ENCODE results near the gene ST6GALNAC6. TPM values are rescaled to one million over a fixed set of nuclear protein-coding genes. Genes with fewer than 3 reads are reported as not detected.

Gene ST6GALNAC6
- total and polyA plus RNA-seq, 4 donors, result 24.6 to 68.9 (median 63.4) TPM

DNA sequence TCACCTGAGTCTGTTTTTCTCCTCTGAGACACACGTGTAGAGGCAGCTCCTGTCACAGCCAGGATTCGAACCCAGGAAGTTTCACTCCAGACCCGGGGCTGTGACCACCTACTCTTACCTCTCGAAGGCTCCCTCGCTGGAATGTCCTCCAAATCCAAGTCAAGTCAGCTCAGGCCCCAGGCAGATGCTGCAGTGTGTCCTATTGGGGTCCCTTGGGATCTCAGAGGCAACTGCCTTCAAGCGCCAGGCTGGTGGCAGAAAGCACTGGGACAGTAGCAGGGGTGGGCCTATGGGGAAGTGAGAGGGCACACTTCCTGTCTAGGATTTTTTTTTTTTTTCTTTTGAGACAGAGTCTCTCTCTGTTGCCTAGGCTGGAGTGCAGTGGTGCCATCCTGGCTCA is 18.2 kb upstream of the ST6GALNAC6 start:
- Histone ChIP-seq H3K36me3 (ENCODE audit: control insufficient read depth, insufficient read depth, low read length) (peaks cover 26% of the 10 kb centered on the region), H3K9me3 (ENCODE audit: control insufficient read depth, insufficient read depth, low read length) (no peaks in the 10 kb centered on the region), H3K27me3 (ENCODE audit: control insufficient read depth, insufficient read depth, low read length) (peaks cover 4% of the 10 kb centered on the region), H3K4me1 (ENCODE audit: control insufficient read depth, insufficient read depth, low read length) (peaks cover 44% of the 10 kb centered on the region), H3K27ac (ENCODE audit: low read depth, low read length) (no peak overlapping the region), H3K4me3 (ENCODE audit: low read depth, low read length) (no peak overlapping the region)
- DNase-seq (ENCODE audit: low read depth in 4 of 6, low spot score in 6 of 6), result no peak
- WGBS (ENCODE audit: insufficient coverage), result 85% methylated on average over 6 of the region's 6 CpGs

DNA sequence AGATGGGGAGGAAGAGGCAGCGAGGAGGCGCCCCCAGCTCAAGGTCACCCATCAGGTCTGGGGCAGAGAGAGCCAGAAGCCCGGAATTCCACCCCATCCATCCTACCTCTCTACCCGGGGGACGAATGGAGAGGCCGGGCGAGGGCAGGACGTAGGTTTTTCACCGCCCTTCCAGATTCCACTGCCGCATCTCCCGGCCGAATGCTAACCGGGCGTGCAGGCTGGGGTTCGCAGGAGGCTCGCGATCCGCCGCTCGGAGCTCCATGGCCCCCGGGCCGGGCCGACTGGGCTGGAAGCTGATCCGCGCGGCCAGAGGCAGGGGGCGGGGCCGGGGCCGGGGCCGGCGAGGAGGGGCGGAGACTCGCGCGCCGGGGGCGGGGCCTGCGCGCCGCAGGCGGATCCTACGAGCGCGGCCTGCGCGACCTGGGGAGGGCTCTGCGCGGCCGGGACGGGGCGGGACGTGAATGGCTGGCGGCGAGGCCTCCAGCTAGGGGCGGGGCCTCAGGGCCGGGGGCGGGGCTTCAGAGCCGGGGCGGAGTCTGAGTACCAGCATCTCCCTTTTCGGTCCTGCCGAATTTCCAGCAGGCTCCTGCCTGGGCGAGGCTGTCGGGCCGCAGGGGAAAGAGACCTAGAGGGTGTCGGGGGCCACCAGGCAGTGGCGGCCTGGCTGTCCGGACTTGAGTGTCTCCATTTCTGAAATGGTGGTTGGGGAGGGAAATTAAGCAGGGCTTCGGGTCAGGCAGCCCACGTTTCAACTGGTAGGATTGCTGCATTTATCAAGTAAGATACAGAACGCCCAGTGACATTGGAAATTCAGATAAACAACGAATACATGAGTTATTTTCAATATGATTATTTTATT is 17.5 kb upstream of the ST6GALNAC6 start, which contains the start of gene ST6GALNAC4:
Gene ST6GALNAC4, minus strand, starts transcription at position 322 of the 862 bp plus-strand sequence. CDS start 622 bp downstream, outside the sequence.
- H3K27ac ChIP-seq (ENCODE audit: low read depth, low read length), result peak within 1 kb of the TSS; percentile 75
- peak within 1 kb of the TSS; percentile 76 for H3K4me3 ChIP-seq (ENCODE audit: low read depth, low read length)
- WGBS (ENCODE audit: insufficient coverage), result under 1% methylated on average over 62 of the region's 71 CpGs
- H3K9me3 ChIP-seq (ENCODE audit: control insufficient read depth, insufficient read depth, low read length), result no peaks in the 10 kb centered on the region
- peaks cover 31% of the 10 kb centered on the region for H3K36me3 ChIP-seq (ENCODE audit: control insufficient read depth, insufficient read depth, low read length)
- DNase-seq (ENCODE audit: low read depth in 4 of 6, low spot score in 6 of 6), result peak in 5 of 6 donors; percentile 78 to 95 (median 85)
- peaks cover 43% of the 10 kb centered on the region for H3K4me1 ChIP-seq (ENCODE audit: control insufficient read depth, insufficient read depth, low read length)
- H3K27me3 ChIP-seq (ENCODE audit: control insufficient read depth, insufficient read depth, low read length), result peaks cover 2% of the 10 kb centered on the region

DNA sequence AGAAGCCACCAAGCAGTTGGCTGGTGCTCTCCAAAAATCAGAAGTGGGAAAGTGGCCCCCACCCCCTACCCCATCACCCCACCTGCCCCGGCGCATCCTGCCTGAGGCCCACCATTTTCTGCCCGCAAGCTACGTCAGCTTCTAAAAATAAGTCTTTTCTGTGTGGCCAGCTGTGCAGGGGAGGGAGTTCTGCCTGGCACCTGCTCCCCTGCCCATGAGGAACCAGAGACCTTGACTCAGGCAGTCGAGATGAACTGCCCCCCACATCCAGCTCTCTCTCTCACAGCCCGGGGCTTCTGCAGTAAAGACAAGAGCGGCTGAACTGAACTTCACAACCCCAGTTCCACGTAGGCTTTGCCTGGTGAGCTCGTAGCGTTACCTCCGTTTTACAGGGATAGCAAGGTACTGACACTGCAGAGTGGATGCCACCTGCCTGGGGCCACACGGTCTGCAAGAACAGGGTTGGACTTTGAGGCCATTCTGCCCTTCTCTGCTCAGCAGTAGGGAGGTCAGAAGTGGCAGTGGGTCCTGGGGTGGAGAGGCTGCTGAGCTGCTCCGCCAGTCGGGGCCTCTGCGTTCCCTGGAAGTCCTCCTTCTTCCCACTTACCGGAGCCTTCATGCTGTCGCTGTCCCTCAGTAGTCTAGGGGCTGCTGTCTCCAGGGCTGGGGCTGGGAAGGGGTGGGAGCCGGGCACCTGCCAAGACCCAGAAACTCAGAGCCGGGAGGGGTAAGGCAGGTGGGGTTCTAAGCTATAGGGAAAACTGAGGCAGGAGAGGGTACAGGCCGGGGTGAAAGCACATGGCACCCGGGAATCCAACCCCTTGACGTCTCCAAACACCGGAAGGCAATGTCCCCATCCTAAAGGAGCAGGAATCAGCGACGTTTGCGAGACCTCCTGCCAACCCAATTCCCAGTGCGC is 16.7 kb upstream of the ST6GALNAC6 start:
- Histone ChIP-seq H3K27ac (ENCODE audit: low read depth, low read length) (peak overlapping the region; percentile 75), H3K27me3 (ENCODE audit: control insufficient read depth, insufficient read depth, low read length) (no peaks in the 10 kb centered on the region), H3K4me1 (ENCODE audit: control insufficient read depth, insufficient read depth, low read length) (peaks cover 34% of the 10 kb centered on the region), H3K9me3 (ENCODE audit: control insufficient read depth, insufficient read depth, low read length) (no peaks in the 10 kb centered on the region), H3K4me3 (ENCODE audit: low read depth, low read length) (peak overlapping the region; percentile 76), H3K36me3 (ENCODE audit: control insufficient read depth, insufficient read depth, low read length) (peaks cover 32% of the 10 kb centered on the region)
- DNase-seq (ENCODE audit: low read depth in 4 of 6, low spot score in 6 of 6), result no peak
- 37% methylated on average over 15 of the region's 27 CpGs for WGBS (ENCODE audit: insufficient coverage)

DNA sequence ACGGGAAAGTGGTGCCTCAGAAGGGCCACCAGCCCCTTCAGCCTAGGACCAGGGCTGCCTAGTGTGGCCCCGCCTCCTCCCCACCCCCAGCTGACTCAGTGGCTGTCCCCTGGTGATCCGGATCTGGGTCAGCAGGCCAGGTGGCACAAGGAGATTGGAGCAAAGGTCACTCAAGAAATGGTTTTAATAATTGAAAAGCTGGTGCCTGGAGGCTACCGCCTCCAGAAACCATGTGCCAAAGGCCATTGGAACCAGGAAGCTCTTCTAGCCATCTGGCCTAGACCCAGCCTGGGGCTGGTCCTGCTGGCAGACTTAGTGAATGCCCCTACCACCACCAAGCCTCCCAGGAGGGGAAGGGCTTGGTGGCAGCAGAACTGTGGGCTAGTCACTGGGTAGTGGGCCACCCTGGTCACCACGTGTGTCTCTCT is 15.9 kb upstream of the ST6GALNAC6 start:
- H3K36me3 ChIP-seq (ENCODE audit: control insufficient read depth, insufficient read depth, low read length), result peaks cover 37% of the 10 kb centered on the region
- no peaks in the 10 kb centered on the region for H3K27me3 ChIP-seq (ENCODE audit: control insufficient read depth, insufficient read depth, low read length)
- H3K4me1 ChIP-seq (ENCODE audit: control insufficient read depth, insufficient read depth, low read length), result peaks cover 38% of the 10 kb centered on the region
- no peak overlapping the region for H3K4me3 ChIP-seq (ENCODE audit: low read depth, low read length)
- WGBS (ENCODE audit: insufficient coverage), result 93% methylated on average over 3 of the region's 5 CpGs
- H3K27ac ChIP-seq (ENCODE audit: low read depth, low read length), result no peak overlapping the region
- DNase-seq (ENCODE audit: low read depth in 4 of 6, low spot score in 6 of 6), result no peak
- no peaks in the 10 kb centered on the region for H3K9me3 ChIP-seq (ENCODE audit: control insufficient read depth, insufficient read depth, low read length)

DNA sequence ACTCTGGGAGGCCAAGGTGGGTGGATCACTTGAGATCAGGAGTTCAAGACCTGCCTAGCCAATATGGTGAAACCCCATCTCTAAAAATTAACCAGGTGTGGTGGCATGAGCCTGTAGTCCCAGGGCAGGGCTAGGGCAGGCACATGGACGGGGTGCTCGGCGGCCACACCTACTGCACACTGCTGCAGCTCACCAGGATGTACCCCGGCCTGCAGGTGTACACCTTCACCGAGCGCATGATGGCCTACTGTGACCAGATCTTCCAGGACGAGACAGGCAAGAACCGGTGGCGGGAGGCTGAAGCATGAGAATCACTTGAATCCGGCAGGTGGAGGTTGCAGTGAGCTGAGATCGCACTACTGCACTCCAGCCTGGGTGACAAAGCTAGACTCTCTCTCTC is 14.3 kb upstream of the ST6GALNAC6 start:
- Histone ChIP-seq H3K36me3 (ENCODE audit: control insufficient read depth, insufficient read depth, low read length) (peaks cover 48% of the 10 kb centered on the region), H3K4me1 (ENCODE audit: control insufficient read depth, insufficient read depth, low read length) (peaks cover 38% of the 10 kb centered on the region), H3K9me3 (ENCODE audit: control insufficient read depth, insufficient read depth, low read length) (no peaks in the 10 kb centered on the region), H3K27ac (ENCODE audit: low read depth, low read length) (no peak overlapping the region), H3K27me3 (ENCODE audit: control insufficient read depth, insufficient read depth, low read length) (no peaks in the 10 kb centered on the region), H3K4me3 (ENCODE audit: low read depth, low read length) (no peak overlapping the region)
- DNase-seq (ENCODE audit: low read depth in 4 of 6, low spot score in 6 of 6), result no peak
- 96% methylated on average over 10 of the region's 11 CpGs for WGBS (ENCODE audit: insufficient coverage)

DNA sequence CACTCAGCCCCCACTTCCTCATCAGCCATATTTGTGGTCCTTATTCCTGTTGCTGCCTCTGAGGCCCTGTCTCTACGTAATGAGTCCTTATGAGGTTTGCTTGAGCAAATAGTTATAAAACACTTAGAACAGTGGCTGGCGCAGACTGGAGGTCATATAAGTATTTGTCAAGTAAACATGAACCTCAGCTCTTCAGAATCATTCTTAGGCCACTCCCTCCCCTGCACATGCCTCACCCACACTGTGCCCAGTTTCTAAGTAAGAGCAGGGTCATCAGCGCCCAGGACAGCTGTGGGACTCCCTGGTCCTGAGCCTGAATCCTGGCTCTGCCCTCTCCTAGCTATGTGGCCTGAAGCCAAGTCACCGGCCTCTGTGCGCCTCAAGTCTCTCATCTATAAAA is 13.5 kb upstream of the ST6GALNAC6 start:
- no peak overlapping the region for H3K4me3 ChIP-seq (ENCODE audit: low read depth, low read length)
- H3K9me3 ChIP-seq (ENCODE audit: control insufficient read depth, insufficient read depth, low read length), result no peaks in the 10 kb centered on the region
- 87% methylated on average over 3 of the region's 5 CpGs for WGBS (ENCODE audit: insufficient coverage)
- H3K36me3 ChIP-seq (ENCODE audit: control insufficient read depth, insufficient read depth, low read length), result peaks cover 56% of the 10 kb centered on the region
- no peaks in the 10 kb centered on the region for H3K27me3 ChIP-seq (ENCODE audit: control insufficient read depth, insufficient read depth, low read length)
- H3K4me1 ChIP-seq (ENCODE audit: control insufficient read depth, insufficient read depth, low read length), result peaks cover 33% of the 10 kb centered on the region
- H3K27ac ChIP-seq (ENCODE audit: low read depth, low read length), result no peak overlapping the region
- DNase-seq (ENCODE audit: low read depth in 4 of 6, low spot score in 6 of 6), result no peak

DNA sequence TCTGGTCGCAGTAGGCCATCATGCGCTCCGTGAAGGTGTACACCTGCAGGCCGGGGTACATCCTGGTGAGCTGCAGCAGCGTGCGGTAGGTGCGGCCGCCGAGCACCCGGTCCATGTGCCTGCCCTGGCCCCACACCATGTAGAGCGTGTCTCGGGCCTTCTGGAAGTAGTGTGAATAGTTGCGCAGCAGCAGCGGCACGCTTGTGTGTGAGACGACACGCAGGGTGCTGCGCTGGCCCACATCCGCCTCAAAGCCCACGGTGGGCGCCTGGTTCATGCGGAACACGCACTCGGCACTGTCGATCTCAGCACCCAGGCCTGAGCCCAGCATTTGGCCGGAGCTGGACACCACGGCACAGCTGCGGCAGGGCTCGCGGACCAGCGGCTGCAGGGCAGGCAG is 12.9 kb upstream of the ST6GALNAC6 start:
- Histone ChIP-seq H3K4me1 (ENCODE audit: control insufficient read depth, insufficient read depth, low read length) (peaks cover 27% of the 10 kb centered on the region), H3K27me3 (ENCODE audit: control insufficient read depth, insufficient read depth, low read length) (no peaks in the 10 kb centered on the region), H3K4me3 (ENCODE audit: low read depth, low read length) (no peak overlapping the region), H3K36me3 (ENCODE audit: control insufficient read depth, insufficient read depth, low read length) (peaks cover 62% of the 10 kb centered on the region), H3K9me3 (ENCODE audit: control insufficient read depth, insufficient read depth, low read length) (no peaks in the 10 kb centered on the region), H3K27ac (ENCODE audit: low read depth, low read length) (no peak overlapping the region)
- 94% methylated on average over 31 of the region's 31 CpGs for WGBS (ENCODE audit: insufficient coverage)
- DNase-seq (ENCODE audit: low read depth in 4 of 6, low spot score in 6 of 6), result no peak

DNA sequence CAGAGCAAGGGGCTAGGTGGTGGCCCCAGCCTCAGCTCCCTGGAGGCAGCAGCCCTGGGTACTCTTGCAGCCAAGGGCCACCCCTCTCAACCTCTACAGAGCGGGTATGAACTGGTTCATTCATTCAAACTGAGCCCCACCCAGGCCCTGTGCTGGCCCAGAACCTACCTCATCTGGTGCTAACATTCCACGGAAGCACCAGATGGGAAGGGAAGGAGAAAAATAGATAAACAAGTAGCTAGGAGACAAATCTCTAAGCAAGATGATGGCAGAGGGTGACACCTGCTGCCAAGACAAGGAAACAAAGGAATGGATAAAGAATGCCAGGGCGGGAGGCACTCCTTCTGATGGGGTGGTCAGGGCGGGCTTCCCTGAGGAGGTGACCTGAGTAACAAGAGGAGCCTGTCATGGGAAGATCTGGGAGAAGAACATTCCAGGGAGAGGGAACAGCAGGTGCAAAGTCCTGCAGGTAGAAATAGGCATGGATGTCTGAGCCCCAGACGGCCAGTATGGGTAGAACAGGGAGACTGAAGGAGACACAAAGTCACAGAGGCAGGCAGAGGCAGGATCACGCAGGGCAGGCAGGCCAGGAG is 11.3 kb upstream of the ST6GALNAC6 start:
- no peaks in the 10 kb centered on the region for H3K9me3 ChIP-seq (ENCODE audit: control insufficient read depth, insufficient read depth, low read length)
- H3K27me3 ChIP-seq (ENCODE audit: control insufficient read depth, insufficient read depth, low read length), result no peaks in the 10 kb centered on the region
- H3K4me1 ChIP-seq (ENCODE audit: control insufficient read depth, insufficient read depth, low read length), result peaks cover 30% of the 10 kb centered on the region
- WGBS (ENCODE audit: insufficient coverage), result 71% methylated on average over 5 of the region's 6 CpGs
- no peak overlapping the region for H3K27ac ChIP-seq (ENCODE audit: low read depth, low read length)
- H3K36me3 ChIP-seq (ENCODE audit: control insufficient read depth, insufficient read depth, low read length), result peaks cover 69% of the 10 kb centered on the region
- H3K4me3 ChIP-seq (ENCODE audit: low read depth, low read length), result no peak overlapping the region
- peak in 2 of 6 donors; percentile 55 to 77 for DNase-seq (ENCODE audit: low read depth in 4 of 6, low spot score in 6 of 6)

DNA sequence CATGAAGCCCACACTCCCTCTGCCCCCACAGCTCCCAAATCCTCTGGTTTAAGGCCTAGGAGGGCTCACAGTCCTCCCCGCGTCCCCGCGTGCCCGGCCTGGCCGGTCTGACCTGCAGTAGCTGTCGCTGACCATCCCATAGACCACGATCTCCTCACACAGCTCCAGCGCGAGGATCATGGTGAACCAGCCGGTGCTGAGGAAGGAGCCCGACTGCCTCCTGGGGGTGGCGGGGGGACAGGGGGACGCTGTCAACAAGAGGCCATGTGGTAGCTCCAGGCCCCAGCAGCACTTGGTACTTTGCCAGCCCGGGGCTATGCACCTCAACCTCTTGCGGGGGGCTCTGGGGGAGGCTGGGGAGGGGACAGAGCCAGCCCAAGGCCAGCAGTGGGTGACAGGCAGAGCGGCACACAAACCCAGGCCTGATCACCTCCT is 10.5 kb upstream of the ST6GALNAC6 start:
- H3K4me3 ChIP-seq (ENCODE audit: low read depth, low read length), result no peak overlapping the region
- WGBS (ENCODE audit: insufficient coverage), result 84% methylated on average over 14 of the region's 17 CpGs
- no peak overlapping the region for H3K27ac ChIP-seq (ENCODE audit: low read depth, low read length)
- H3K36me3 ChIP-seq (ENCODE audit: control insufficient read depth, insufficient read depth, low read length), result peaks cover 72% of the 10 kb centered on the region
- peaks cover 33% of the 10 kb centered on the region for H3K4me1 ChIP-seq (ENCODE audit: control insufficient read depth, insufficient read depth, low read length)
- H3K9me3 ChIP-seq (ENCODE audit: control insufficient read depth, insufficient read depth, low read length), result no peaks in the 10 kb centered on the region
- H3K27me3 ChIP-seq (ENCODE audit: control insufficient read depth, insufficient read depth, low read length), result no peaks in the 10 kb centered on the region
- no peak for DNase-seq (ENCODE audit: low read depth in 4 of 6, low spot score in 6 of 6)
